AG09319 (cell line): ENCODE measurements around the gene LRATD1.

Source experiments
- DNase-seq: peaks from one replicate; pipeline ENCODE4 v3.0.0-alpha.2; 2010; ENCODE audit warnings: low read depth; ENCODE audit errors: extremely low read depth
- TF ChIP-seq, protein P1 (sequence below): IDR thresholded peaks from 2 replicates; pipeline ENCODE4 v1.5.1; 2011; ENCODE audit warnings: low read depth, mild to moderate bottlenecking, inconsistent platforms, low read length, moderate library complexity

LRATD1 gene, protein sequence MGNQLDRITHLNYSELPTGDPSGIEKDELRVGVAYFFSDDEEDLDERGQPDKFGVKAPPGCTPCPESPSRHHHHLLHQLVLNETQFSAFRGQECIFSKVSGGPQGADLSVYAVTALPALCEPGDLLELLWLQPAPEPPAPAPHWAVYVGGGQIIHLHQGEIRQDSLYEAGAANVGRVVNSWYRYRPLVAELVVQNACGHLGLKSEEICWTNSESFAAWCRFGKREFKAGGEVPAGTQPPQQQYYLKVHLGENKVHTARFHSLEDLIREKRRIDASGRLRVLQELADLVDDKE

DNA sequence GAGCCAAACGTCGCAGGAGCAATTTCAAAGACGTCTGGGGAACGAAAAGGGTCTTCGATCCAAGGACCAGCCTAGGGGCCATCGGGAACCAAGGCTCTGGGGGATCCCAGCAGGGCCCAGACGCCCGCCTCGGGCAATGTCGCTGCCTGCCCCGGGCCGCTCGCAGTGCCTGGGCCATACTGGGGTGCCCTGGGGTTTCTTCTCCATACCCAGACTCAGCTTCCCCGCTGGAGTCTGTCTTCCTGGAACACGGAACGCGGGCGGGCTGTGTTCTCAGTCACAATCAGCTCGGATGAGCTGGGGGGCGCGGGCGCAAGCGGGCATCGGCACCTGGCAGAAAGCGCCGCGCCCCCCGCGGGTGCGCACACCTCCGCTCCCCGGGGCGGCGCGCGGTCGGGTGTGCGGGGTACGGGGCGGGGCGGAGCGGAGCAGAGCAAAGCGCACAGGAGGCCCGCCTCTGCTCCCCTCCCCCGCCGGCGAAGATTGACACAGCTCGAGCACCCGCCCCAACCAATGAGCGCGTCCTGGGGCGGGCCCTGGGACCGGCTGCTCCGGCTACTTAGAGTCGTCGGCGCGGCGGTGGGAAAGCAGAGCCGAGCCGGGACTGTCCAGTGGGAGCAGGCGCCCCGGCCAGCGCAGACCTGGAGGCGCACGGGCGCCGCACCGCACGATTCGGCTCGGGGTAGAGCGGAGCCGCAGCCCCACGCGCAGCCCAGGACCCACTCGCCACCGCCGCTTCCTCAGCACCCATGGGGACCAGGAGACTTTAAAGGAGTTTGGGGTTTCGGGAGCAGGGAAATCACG, at the start of gene LRATD1:
TSS of gene LRATD1 (plus strand) at position 585 of the 804 bp plus-strand sequence. CDS start 1,263 bp downstream, outside the sequence.
- TF ChIP-seq, protein P1, sequence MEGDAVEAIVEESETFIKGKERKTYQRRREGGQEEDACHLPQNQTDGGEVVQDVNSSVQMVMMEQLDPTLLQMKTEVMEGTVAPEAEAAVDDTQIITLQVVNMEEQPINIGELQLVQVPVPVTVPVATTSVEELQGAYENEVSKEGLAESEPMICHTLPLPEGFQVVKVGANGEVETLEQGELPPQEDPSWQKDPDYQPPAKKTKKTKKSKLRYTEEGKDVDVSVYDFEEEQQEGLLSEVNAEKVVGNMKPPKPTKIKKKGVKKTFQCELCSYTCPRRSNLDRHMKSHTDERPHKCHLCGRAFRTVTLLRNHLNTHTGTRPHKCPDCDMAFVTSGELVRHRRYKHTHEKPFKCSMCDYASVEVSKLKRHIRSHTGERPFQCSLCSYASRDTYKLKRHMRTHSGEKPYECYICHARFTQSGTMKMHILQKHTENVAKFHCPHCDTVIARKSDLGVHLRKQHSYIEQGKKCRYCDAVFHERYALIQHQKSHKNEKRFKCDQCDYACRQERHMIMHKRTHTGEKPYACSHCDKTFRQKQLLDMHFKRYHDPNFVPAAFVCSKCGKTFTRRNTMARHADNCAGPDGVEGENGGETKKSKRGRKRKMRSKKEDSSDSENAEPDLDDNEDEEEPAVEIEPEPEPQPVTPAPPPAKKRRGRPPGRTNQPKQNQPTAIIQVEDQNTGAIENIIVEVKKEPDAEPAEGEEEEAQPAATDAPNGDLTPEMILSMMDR, result no peak
- DNase-seq, result no peak

DNA sequence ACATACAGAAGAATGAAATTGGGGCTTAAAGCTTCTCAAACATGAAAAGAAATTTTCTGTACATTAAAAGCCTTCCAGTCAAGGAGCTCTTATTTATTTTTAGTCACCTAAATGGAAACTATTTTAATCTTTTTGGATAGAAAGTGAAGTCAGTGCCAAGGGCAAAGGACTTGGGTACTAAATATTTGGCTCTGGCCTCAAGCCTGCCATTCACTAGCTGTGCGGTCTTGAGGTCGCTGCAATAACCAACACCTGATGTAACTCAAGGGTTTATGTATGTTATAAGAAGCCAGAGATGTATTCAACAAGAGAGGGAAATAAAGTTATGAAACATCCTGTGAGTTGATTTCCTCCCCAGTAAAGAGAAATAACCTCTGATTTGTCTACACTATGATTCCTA, 49.5 kb upstream of the LRATD1 start:
- TF ChIP-seq, protein P1, result no peak
- DNase-seq, result no peak

DNA sequence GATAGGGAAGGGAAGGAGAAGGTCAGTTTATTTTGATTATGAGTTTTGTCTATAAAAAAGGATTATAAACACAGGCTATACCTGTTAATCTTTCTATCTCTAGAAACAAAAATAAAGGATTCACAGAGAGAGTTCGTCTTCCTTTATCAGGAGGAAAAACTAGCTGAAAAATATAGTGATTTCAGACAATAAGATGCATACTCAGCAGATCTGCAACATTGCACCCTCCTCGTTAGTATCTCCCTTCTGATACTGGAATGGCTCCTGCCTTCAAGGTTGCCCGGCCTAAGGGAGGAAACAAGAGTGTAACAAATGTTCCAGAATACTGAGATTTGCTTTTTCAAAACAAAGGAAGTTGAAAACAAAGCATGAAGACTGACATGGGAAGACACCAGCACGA, 48.7 kb upstream of the LRATD1 start:
- TF ChIP-seq, protein P1, result no peak
- DNase-seq, result no peak

DNA sequence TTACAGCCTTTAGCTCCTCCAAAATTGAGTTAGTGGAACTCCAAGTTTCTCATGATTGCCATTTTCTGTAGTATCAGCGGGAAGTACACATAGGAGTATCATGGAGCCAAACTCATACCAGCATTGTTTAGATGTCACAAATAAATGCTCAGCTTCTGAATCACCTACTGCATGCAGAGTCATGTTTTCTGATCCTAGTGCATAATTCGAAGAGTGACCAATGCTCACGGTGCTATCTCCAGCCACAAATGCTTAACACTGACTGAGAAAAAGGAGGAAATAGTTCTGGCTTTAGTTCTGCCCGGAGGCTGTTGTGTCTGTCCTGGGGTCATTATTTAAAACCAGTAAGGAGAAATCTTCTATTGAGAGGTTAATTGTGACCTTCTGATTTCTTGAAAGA, 45.4 kb upstream of the LRATD1 start:
- TF ChIP-seq, protein P1, result no peak
- no peak for DNase-seq

DNA sequence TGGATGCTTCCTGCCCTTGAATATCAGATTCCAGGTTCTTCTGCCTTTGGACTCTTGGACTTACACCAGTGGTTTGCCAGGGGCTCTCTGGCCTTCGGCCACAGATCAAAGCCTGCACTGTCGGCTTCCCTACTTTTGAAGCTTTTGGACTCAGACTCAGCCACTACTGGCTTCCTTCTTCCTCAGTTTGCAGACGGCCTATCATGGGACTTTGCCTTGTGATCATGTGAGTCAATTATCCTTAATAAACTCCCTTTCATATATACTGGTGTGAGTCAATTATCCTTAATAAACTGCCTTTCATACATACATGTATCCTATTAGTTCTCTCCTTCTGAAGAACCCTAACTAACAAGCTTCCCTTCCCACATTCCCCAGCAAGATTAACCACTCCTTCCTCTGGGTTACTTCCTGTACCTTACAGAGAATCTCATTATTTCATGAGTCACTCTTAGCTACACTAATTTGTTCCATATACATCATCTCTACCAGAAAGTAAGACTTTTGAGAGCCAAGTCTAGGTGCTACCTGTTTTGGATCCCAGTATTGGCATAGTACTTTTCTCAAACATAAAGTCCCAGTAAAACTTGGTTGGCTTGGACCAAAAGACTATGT, 31.3 kb upstream of the LRATD1 start:
- no peak for DNase-seq
- TF ChIP-seq, protein P1, result no peak

DNA sequence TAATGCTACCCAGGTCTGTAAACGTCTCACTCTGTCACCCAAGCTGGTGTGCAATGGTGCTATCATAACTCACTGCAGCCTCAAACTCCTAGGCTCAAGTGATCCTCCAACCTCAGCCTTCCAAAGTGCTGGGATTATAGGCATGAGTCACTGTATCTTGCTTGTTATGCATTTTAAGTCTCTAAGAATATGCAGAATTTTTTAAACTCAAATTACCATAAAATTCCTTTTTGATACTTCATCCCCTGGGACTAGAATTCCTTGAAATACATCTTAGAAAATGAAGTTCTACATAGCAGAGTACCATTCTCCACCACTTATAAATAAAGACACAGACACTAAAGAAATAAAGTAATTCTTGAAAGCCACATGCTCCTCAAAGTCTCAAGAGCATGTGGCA, 30.2 kb upstream of the LRATD1 start:
- TF ChIP-seq, protein P1, result no peak
- DNase-seq, result no peak

DNA sequence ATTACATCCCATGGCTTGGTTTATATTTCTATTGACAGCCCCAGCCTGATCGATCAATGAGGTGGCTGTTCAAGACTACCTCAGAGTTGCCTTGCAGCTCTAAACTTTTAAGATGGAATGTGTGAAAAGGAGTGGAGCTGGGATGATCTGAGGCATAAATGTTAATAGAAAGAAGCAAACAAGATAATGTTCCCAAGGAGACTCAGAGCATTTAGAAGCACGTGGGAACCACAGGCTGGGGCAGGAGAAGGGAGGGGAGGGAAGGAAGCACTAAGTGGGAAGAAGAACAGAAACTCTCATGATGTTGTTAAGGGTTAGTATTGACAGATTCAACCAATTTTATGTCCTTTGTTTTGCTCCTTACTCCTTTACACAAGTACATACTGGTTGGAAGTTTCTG, 28.8 kb upstream of the LRATD1 start:
- TF ChIP-seq, protein P1, result no peak
- no peak for DNase-seq
